GM21360 (cell line): Measurements from ENCODE around the gene NFKBIB.
"Not testable (repeated sequence)": the region's sequence is repeated elsewhere in the genome, so short reads cannot be mapped to it uniquely, and the experiment has no call there.

ENCODE experiments used
- ATAC-seq: cut with Tn5 transposase; IDR thresholded peaks from one replicate; pipeline ENCODE4 v1.9.1; 2021; ENCODE audit warnings: mild to moderate bottlenecking, moderate library complexity; ENCODE audit not compliant: unreplicated experiment

The NFKBIB gene, protein sequence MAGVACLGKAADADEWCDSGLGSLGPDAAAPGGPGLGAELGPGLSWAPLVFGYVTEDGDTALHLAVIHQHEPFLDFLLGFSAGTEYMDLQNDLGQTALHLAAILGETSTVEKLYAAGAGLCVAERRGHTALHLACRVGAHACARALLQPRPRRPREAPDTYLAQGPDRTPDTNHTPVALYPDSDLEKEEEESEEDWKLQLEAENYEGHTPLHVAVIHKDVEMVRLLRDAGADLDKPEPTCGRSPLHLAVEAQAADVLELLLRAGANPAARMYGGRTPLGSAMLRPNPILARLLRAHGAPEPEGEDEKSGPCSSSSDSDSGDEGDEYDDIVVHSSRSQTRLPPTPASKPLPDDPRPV

GRCh38 chr19:38899447-38900201 is at the start of gene NFKBIB, which contains the start of gene SIRT2:
TSS of gene NFKBIB (plus strand) at chr19:38899969. CDS start at chr19:38900033, 64 bp downstream.
TSS of gene SIRT2 (minus strand) at chr19:38899618. CDS start at chr19:38899521, 97 bp downstream.
- ATAC-seq = peak; percentile 85

DNA sequence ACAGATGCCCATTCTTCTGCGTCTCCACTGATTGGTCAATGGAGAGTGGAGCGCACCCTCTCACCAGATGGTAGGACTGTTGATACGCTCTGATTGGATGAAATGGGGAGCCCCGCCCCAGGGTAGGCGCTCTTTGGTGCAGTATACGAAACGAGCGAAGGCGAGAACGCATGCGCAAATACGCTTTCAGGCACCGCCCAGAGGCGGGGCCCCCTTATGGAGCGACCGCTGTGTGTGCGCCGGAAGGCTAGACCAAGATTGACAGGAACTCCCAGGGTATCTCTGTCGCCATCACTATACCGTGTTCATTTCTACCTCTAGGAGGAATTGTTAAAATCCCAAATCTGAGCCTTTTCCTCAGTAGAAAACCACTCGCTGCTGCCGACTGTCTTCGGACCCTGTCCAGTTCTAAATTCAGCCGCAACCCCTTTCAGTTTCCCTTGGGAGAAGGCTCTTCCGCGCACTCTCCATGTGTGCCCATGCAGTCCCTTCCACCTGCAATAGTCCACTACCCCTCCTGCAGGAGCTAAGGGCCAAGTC is 49.3 kb upstream of the NFKBIB start:
- ATAC-seq = peak; percentile 59

DNA sequence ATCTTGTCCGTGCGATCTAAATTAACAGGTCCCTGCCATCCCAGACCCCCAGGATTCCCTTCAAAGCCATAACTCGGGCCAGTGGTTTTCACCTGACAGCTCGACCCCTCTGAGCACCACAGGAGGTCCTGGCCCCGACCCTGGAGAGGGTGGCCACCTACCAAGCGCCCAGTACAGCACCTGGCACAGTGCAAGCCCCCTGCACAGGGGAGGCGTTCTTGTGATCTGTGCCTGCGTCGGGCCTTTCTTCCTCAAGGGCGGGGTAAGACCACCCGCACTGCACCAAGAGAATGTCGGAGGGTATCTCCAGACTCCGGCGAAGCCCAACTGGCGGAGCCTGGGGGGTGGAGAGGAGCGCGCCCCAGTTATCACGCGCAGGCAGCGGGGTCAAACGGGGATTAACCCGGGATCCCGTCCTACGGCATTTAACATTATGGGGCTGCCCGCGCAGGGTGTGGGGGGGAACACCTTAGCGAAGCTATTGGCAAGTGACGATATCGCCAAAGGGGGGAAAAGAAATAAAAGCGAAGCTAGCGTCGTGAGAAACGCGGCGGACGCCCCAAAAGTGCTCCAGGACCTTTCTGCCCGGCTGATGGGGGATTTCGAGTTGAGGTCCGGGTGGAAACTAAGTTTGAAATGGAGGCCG is 48.7 kb upstream of the NFKBIB start:
- no peak for ATAC-seq

GRCh38 chr19:38851622-38852230 is 48.0 kb upstream of the NFKBIB start:
- no peak for ATAC-seq

DNA sequence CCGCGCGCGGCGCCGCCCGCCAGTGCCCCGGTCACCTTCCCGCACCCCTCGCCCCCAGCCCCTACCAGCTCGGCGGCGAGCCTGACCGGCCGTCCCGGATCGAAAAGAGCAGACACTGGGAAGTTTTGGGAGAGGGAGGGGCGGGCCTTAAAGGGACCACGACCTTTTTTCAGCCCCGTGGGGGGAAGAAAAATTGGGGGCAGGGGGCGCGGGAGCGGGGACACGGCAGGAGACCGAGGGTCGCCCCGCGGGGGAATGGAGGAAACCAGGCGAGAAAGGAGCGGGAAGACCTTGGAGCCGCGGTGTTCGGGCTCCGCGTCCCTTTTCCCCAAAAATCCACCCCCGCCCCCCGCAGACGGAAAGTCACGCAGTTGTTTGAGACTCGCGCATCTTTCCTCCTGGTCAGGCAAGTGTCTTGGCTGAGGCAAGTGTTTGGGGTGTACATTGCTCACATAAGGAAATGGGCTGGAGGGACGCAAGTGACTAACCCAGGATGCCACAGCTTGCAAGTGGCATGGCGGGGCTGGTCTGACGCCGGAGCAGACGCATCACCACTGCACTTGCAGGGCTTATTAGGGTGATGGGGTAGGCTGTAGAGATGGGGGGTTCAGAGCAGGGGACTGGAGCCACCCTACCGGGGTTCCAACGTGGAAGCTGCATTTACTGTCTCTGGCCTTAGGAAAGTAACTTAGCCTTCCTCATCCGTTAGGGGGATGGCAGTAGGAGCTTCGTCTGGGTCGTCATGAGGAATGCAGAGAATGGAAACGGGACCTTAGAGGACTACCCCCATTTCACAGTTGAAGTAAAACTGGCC is 47.3 kb upstream of the NFKBIB start:
- no peak for ATAC-seq

- no peak for ATAC-seq
These were observed 46.6 kb upstream of the NFKBIB start for GRCh38 chr19:38853214-38853613.

GRCh38 chr19:38854961-38855360 is 44.8 kb upstream of the NFKBIB start:
- ATAC-seq = not testable (repeated sequence)

- ATAC-seq = not testable (repeated sequence)
These were observed 44.0 kb upstream of the NFKBIB start for GRCh38 chr19:38855751-38856150.

DNA sequence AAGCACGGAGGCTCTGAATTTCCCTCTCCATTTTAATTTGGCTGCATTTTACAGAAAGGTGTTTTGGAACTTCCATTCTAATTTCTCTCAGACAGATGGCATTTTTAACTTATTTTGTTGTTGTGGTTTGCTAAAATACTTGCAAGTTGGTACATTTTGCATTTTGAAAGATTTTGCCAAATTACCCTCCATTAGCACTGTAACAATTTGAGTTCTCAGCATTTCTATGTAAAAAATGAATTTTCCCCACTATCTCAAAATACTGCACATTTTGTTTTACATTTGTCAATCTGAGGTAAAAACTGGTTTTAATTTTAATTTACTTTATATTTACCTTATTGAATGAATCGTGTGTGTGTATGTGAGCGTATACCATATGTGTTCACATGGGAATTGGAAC is 43.0 kb upstream of the NFKBIB start:
- no peak for ATAC-seq

DNA sequence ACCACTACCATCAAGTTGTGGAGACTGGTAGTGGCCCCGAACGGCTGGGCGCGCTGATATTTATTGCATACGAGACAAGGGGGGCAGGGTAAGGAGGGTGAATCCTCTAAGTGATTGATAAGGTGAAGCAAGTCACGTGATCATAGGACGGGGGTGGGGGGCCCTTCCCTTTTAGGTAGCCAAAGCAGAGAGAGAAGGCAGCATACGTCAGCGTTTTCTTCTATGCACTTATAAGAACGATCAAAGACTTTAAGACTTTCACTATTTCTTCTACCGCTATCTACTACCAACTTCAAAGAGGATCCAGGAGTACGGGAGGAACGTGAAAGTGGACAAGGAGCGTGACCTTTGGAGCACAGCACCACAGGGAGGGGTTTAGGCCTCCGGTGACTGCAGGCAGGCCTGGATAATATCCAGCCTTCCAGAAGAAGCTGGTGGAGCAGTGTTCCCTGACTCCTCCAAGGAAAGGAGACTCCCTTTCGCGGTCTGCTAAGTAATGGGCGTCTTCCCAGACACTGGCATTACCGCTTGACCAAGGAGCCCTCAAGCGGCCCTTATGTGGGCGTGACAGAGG is 40.1 kb upstream of the NFKBIB start:
- not testable (repeated sequence) for ATAC-seq

DNA sequence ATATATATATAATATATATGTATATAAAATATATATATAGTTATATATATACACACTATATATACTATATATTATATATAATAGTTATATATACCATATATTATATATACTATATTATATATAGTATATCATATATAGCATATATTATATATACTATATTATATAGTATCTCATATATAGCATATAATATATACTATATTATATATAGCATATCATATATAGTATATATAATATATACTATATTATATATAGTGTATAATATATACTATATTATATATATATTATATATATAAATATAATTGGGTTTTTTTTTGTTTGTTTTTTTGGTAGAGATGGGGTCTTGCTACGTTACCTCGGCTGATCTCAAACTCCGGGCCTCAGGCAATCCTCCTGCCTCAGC is 38.4 kb upstream of the NFKBIB start:
- no peak for ATAC-seq

DNA sequence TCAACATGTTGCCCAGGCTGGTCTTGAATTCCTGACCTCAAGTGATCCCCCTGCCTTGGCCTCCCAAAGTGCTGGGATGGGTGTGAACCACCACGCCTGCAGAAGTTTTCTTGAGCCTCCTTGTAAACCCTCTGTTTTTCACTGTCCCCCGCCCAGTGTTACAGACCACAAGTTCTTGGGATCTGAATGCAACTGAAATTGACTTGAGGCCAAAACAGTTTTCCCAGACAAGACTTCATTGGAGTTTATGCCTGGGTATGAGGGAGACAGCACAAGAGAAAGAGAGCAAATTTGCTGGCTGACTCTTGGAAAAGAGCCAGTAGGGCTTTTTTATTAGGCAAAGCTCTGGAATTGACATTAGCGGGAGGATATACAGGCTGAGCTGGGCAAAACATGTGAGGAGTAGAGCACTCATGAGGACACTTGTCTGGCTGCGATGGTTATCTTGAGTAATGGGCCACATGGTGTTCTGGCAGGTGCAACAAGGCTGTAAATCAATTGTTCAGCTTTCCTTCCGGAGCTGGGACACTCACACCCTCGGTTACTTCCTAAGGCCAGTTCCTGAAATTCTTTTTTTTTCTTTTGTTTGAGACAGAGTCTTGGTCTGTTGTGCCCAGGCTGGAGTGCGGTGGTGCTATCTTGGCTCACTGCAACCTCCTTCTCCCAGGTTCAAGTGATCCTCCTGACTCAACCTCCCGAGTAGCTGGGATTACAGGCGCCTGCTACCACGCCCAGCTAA is 37.3 kb upstream of the NFKBIB start:
- no peak for ATAC-seq

GRCh38 chr19:38867171-38867780 is 32.5 kb upstream of the NFKBIB start:
- no peak for ATAC-seq

DNA sequence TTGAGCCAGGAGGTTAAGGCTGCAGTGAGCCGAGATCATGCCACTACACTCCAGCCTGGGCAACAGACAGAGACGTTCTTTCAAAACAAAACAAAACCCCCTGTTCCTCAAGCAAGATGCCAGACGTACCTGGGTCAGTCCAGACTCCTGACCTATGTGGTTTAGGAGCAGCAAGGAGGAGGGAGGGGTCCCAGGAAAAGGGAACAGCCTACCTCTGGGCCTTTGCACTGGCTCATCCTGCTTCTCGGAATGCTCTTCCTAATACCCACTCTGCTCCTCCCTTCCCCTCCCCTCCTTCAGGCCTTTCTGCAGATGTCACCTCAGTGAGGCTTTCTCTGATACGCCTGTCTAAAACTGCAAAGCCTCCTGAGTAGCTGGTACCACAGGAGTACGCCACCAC is 31.2 kb upstream of the NFKBIB start:
- no peak for ATAC-seq

- no peak for ATAC-seq
These were observed 30.5 kb upstream of the NFKBIB start for GRCh38 chr19:38869160-38869835.

GRCh38 chr19:38869836-38870607 is 29.7 kb upstream of the NFKBIB start:
- ATAC-seq = peak; percentile 64

- ATAC-seq = no peak
These were observed 29.2 kb upstream of the NFKBIB start for GRCh38 chr19:38870612-38871011.
